MM.1S (cell line): ENCODE data around the gene MEMO1.

ENCODE experiments used
- DNase-seq: peaks from one replicate; pipeline ENCODE4 v3.0.0-alpha.2; 2015
- H2AFZ ChIP-seq: fragments of 300-600 bp; sonication (generic); 2 replicates; pipeline ENCODE4 v1.6.0; 2016; ENCODE audit warnings: antibody characterized with exemption, low read length
- H3F3A ChIP-seq: fragments of 300-600 bp; sonication (generic); 2 replicates; pipeline ENCODE4 v1.6.1; 2016; ENCODE audit warnings: mild to moderate bottlenecking, antibody characterized with exemption, low read length, moderate library complexity, mixed read lengths; ENCODE audit not compliant: insufficient read depth
- H3K27ac ChIP-seq: fragments of 300-600 bp; sonication (generic); 2 replicates; pipeline ENCODE4 v1.5.1; 2016; ENCODE audit warnings: mild to moderate bottlenecking, low read length
- H3K27me3 ChIP-seq: fragments of 300-600 bp; sonication (generic); replicated peaks from 2 replicates; pipeline ENCODE4 v1.6.0; 2016; ENCODE audit warnings: low read length; ENCODE audit not compliant: insufficient read depth
- H3K36me3 ChIP-seq: fragments of 300-600 bp; sonication (generic); replicated peaks from 2 replicates; pipeline ENCODE4 v1.6.1; 2016; ENCODE audit warnings: mild to moderate bottlenecking, low read length, mixed read lengths; ENCODE audit not compliant: insufficient read depth
- H3K4me1 ChIP-seq: fragments of 300-600 bp; sonication (generic); 2 replicates; pipeline ENCODE4 v1.6.1; 2016; ENCODE audit warnings: low read length, mixed read lengths
- H3K4me2 ChIP-seq: fragments of 300-600 bp; sonication (generic); 2 replicates; pipeline ENCODE4 v1.6.0; 2016; ENCODE audit warnings: low read depth, low read length
- H3K4me3 ChIP-seq: fragments of 300-600 bp; sonication (generic); 2 replicates; pipeline ENCODE4 v1.5.1; 2016; ENCODE audit warnings: low read length, mixed read lengths
- H3K79me2 ChIP-seq: fragments of 300-600 bp; sonication (generic); 2 replicates; pipeline ENCODE4 v1.6.1; 2016; ENCODE audit warnings: mixed run types, low read length, mixed read lengths
- H3K9ac ChIP-seq: fragments of 300-600 bp; sonication (generic); 2 replicates; pipeline ENCODE4 v1.6.1; 2016; ENCODE audit warnings: low read length, mixed read lengths
- H3K9me2 ChIP-seq: fragments of 300-600 bp; sonication (generic); replicated peaks from 2 replicates; pipeline ENCODE4 v1.6.1; 2016; ENCODE audit warnings: mild to moderate bottlenecking, low read length, mixed read lengths; ENCODE audit not compliant: insufficient read depth
- H3K9me3 ChIP-seq: fragments of 300-600 bp; sonication (generic); replicated peaks from 2 replicates; pipeline ENCODE4 v1.6.1; 2016; ENCODE audit warnings: mild to moderate bottlenecking, low read length, mixed read lengths; ENCODE audit not compliant: insufficient read depth
- H4K20me1 ChIP-seq: fragments of 300-600 bp; sonication (generic); 2 replicates; pipeline ENCODE4 v1.6.1; 2016; ENCODE audit warnings: mild to moderate bottlenecking, low read length, moderate library complexity, mixed read lengths; ENCODE audit not compliant: insufficient read depth
- EZH2 ChIP-seq: fragments of 300-600 bp; sonication (generic); optimal IDR thresholded peaks from 2 replicates; pipeline ENCODE3; 2017; ENCODE audit warnings: low read depth, mild to moderate bottlenecking, antibody characterized with exemption, low read length, mixed read lengths
- EZH2phosphoT487 ChIP-seq: fragments of 300-600 bp; sonication (generic); IDR thresholded peaks from 2 replicates; pipeline ENCODE4 v1.6.1; 2018; ENCODE audit warnings: antibody characterized with exemption, low read length
- TF ChIP-seq, protein P1 (sequence below): fragments of 300-600 bp; sonication (generic); IDR thresholded peaks from 2 replicates; pipeline ENCODE4 v1.5.1; 2016; ENCODE audit warnings: antibody characterized with exemption, low read length, mixed read lengths

The MEMO1 gene

GRCh38 chr2:31965094-31965493, 45.7 kb downstream of the MEMO1 start:
- H3K4me1 ChIP-seq: peaks cover 9% of the 10 kb centered on the region
- no peak overlapping the region for H3K27ac ChIP-seq
- DNase-seq: no peak
- H2AFZ ChIP-seq: no peak overlapping the region
- H3K9ac ChIP-seq: no peak overlapping the region
- H3K9me2 ChIP-seq: no peaks in the 10 kb centered on the region
- H3K4me3 ChIP-seq: no peak overlapping the region
- TF ChIP-seq, protein P1, sequence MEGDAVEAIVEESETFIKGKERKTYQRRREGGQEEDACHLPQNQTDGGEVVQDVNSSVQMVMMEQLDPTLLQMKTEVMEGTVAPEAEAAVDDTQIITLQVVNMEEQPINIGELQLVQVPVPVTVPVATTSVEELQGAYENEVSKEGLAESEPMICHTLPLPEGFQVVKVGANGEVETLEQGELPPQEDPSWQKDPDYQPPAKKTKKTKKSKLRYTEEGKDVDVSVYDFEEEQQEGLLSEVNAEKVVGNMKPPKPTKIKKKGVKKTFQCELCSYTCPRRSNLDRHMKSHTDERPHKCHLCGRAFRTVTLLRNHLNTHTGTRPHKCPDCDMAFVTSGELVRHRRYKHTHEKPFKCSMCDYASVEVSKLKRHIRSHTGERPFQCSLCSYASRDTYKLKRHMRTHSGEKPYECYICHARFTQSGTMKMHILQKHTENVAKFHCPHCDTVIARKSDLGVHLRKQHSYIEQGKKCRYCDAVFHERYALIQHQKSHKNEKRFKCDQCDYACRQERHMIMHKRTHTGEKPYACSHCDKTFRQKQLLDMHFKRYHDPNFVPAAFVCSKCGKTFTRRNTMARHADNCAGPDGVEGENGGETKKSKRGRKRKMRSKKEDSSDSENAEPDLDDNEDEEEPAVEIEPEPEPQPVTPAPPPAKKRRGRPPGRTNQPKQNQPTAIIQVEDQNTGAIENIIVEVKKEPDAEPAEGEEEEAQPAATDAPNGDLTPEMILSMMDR: no peak
- TF ChIP-seq EZH2phosphoT487 (no peak), EZH2 (no peak)
- no peaks in the 10 kb centered on the region for H3K27me3 ChIP-seq
- peaks cover 6% of the 10 kb centered on the region for H3F3A ChIP-seq
- H3K4me2 ChIP-seq: no peak overlapping the region
- peaks cover 76% of the 10 kb centered on the region for H3K79me2 ChIP-seq
- H3K36me3 ChIP-seq: no peaks in the 10 kb centered on the region
- H4K20me1 ChIP-seq: no peaks in the 10 kb centered on the region
- H3K9me3 ChIP-seq: no peaks in the 10 kb centered on the region

- no peak overlapping the region for H3K4me3 ChIP-seq
- no peaks in the 10 kb centered on the region for H3K27me3 ChIP-seq
- H3K27ac ChIP-seq: peak overlapping the region; percentile 7; the same call in 1 of the 2 replicates
- no peaks in the 10 kb centered on the region for H4K20me1 ChIP-seq
- peaks cover 9% of the 10 kb centered on the region for H3K4me1 ChIP-seq
- H3K4me2 ChIP-seq: no peak overlapping the region; the same call in 1 of the 2 replicates
- H3K9me3 ChIP-seq: no peaks in the 10 kb centered on the region
- no peak overlapping the region for H3K9ac ChIP-seq
- DNase-seq: peak; percentile 64
- H2AFZ ChIP-seq: no peak overlapping the region
- TF ChIP-seq, protein P1: no peak
- TF ChIP-seq EZH2phosphoT487 (no peak), EZH2 (no peak)
- H3F3A ChIP-seq: peaks cover 6% of the 10 kb centered on the region
- H3K9me2 ChIP-seq: no peaks in the 10 kb centered on the region
- H3K36me3 ChIP-seq: no peaks in the 10 kb centered on the region
- H3K79me2 ChIP-seq: peaks cover 84% of the 10 kb centered on the region
These were observed 47.9 kb downstream of the MEMO1 start for GRCh38 chr2:31962757-31963361.

DNA sequence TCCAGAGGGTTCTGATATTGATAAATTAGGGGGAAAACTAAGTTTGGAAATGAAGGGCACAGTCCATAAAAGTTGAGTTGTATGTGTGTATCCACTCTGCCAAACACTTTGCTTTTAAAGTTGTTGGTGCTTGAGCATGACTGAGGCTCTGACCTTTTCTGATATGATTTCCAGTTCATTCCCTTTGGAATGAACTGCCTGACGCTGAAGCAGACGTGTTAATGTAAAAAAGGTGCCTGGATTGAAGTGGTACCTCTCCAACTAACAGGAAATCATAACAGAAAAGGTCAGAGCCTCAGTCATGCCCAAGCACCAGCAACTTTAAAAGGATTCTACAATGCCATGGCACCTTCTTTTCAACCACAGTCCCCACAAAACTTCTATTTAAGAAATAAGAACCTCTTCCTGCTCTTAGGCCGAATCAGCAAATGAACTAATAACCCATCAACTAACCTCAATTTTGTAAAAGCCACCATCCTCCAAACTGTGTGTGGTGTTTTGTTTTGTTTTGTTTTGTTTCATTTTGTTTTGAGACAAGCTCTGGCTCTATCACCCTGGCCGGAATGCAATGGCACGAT, 52.6 kb downstream of the MEMO1 start:
- Histone ChIP-seq H3K36me3 (no peaks in the 10 kb centered on the region), H4K20me1 (no peaks in the 10 kb centered on the region), H2AFZ (no peak overlapping the region), H3K79me2 (peaks cover 96% of the 10 kb centered on the region), H3K27me3 (no peaks in the 10 kb centered on the region), H3K4me3 (no peak overlapping the region), H3K4me2 (no peak overlapping the region), H3K9me3 (no peaks in the 10 kb centered on the region), H3K9me2 (no peaks in the 10 kb centered on the region), H3K4me1 (peaks cover 8% of the 10 kb centered on the region), H3K27ac (no peak overlapping the region), H3K9ac (no peak overlapping the region), H3F3A (peaks cover 5% of the 10 kb centered on the region)
- TF ChIP-seq, protein P1: no peak
- TF ChIP-seq EZH2phosphoT487 (no peak), EZH2 (no peak)
- no peak for DNase-seq
